Upper lobe of left lung (tissue), 4 donors: ENCODE results near the gene LIN28A.

ENCODE experiments used
- CTCF ChIP-seq, 6 experiments: fragments of 450-650 bp in 4 of 6; fragments of 200-600 bp in 2 of 6; sonication (generic) in 2 of 6; IDR thresholded peaks; one replicate each; pipeline ENCODE4 v1.5.1; 2016 to 2019; ENCODE audit warnings: antibody characterized with exemption in 6 of 6
- EP300 ChIP-seq, 4 donors: sonication (generic); formaldehyde crosslinking; IDR thresholded peaks; one replicate each; pipeline ENCODE4 v1.5.1; 2017; ENCODE audit warnings: antibody characterized with exemption in 4 of 4, control low read depth in 2 of 4

GRCh38 chr1:26477446-26478152 is 67.0 kb downstream of the LIN28A start:
- TF ChIP-seq CTCF (IDR thresholded peaks at IDR 0.05) (no peak), EP300 (IDR thresholded peaks at IDR 0.05) (no peak)
